Right lobe of liver (tissue), 6 donors: ENCODE results near the gene ZFR2. TPM values are rescaled to one million over a fixed set of nuclear protein-coding genes. Genes with fewer than 3 reads are reported as not detected.

Experiments used
- ATAC-seq, 4 donors: fragments of 200-7000 bp; cut with Tn5 transposase; one replicate each; pipeline ENCODE4 v1.9.1; 2020; ENCODE audit warnings: mild to moderate bottlenecking in 4 of 4, moderate library complexity in 4 of 4
- DNase-seq, 3 donors: peaks; one replicate each; pipeline ENCODE4 v3.0.0-alpha.2; 2020
- H3K27ac ChIP-seq, 3 donors: fragments of 200-600 bp; one replicate each; pipeline ENCODE4 v1.8.0; 2022
- H3K27me3 ChIP-seq, 2 donors: fragments of 200-600 bp; one replicate each; pipeline ENCODE4 v1.8.0; 2022
- H3K36me3 ChIP-seq, 4 donors: fragments of 200-600 bp; sonication (generic) in 1 of 4; one replicate each; pipeline versions ENCODE4 v1.5.1 to v1.8.0; 2017 to 2022; ENCODE audit warnings: control low read depth in 1 of 4
- H3K4me1 ChIP-seq, 4 donors: fragments of 200-600 bp; sonication (generic) in 1 of 4; one replicate each; pipeline versions ENCODE4 v1.5.1 to v1.8.0; 2017 to 2022; ENCODE audit warnings: control low read depth in 1 of 4
- H3K4me3 ChIP-seq, 3 donors: fragments of 200-600 bp; one replicate each; pipeline ENCODE4 v1.8.0; 2022
- H3K9me3 ChIP-seq, 4 donors: fragments of 200-600 bp; sonication (generic) in 1 of 4; one replicate each; pipeline versions ENCODE4 v1.5.1 to v1.8.0; 2017 to 2022; ENCODE audit warnings: control low read depth in 1 of 4
- POLR2A ChIP-seq: fragments of 450-650 bp; IDR thresholded peaks from one replicate; pipeline ENCODE4 v1.6.1; 2017; ENCODE audit warnings: antibody characterized with exemption, mild to moderate bottlenecking
- WGBS: methylation state at CpG from one replicate; pipeline ENCODE4 v1.1.6; 2018; ENCODE audit warnings: low coverage, low lambda C conversion rate; ENCODE audit not compliant: insufficient coverage; ENCODE audit errors: missing lambda C conversion rate; 5-methylcytosine and 5-hydroxymethylcytosine counted together
- intact Hi-C, 2 donors: fragments of 100-400 bp; cut with DNase I; formaldehyde crosslinking; loops; one replicate each; pipeline versions ENCODE4 v1.11.2 to v1.14.1; 2022
- total RNA-seq, 6 experiments: library from RNA; depleted of rRNA in 2 of 6; stranded (reverse); fragments of >200 nt in 2 of 6; fragmentation: NEBNext Ultra II Directional in 3 of 6; extraction: Animal tissue kit (Norgen Biotek cat#: 25700) in 3 of 6; gene quantifications; one replicate each; pipeline versions ENCODE4 v1.1.0 to v1.2.4, GENCODE V29; 2016 to 2023
- TF ChIP-seq, protein P1 (sequence below), 4 donors: fragments of 200-600 bp in 3 of 4; fragments of 450-650 bp in 1 of 4; IDR thresholded peaks; one replicate each; pipeline versions ENCODE4 v1.5.1 to v1.8.0; 2016 to 2022; ENCODE audit warnings: antibody characterized with exemption in 4 of 4, mild to moderate bottlenecking in 2 of 4
- donor health status: DM: no; HTN: yes; CAD: no.
- donor health status: DM: no; HTN: no; CAD: no.
- donor health status: DM: no; HTN: no; CAD: no.
- donor health status: DM: no; HTN: yes; CAD: no.
- donor health status: DM: no; HTN: yes; CAD: no.

ZFR2 gene
- total RNA-seq, 6 experiments from 2014 or later: not detected

DNA sequence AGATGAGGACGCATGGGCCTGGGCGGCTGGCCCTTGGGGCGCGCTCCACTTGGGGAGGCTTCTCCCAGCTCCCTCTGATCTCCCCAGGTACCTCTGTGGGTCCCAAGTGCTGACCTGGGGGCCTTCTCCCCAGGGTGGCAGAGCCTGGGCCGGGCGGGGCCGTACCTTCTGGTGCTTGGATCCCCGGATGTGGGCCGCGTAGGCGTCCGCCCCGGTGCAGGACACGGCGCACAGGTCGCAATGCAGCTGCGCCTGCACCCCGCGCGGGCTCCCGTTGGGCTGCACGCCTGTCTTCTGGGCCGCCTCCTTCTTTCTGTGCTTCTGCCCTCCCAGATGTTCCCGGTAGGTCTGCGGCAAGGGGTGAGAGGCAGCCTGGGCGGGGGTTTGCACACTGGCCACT is 41.5 kb downstream of the ZFR2 start:
- no peak for ATAC-seq
- no peak for TF ChIP-seq POLR2A
- TF ChIP-seq, protein P1, sequence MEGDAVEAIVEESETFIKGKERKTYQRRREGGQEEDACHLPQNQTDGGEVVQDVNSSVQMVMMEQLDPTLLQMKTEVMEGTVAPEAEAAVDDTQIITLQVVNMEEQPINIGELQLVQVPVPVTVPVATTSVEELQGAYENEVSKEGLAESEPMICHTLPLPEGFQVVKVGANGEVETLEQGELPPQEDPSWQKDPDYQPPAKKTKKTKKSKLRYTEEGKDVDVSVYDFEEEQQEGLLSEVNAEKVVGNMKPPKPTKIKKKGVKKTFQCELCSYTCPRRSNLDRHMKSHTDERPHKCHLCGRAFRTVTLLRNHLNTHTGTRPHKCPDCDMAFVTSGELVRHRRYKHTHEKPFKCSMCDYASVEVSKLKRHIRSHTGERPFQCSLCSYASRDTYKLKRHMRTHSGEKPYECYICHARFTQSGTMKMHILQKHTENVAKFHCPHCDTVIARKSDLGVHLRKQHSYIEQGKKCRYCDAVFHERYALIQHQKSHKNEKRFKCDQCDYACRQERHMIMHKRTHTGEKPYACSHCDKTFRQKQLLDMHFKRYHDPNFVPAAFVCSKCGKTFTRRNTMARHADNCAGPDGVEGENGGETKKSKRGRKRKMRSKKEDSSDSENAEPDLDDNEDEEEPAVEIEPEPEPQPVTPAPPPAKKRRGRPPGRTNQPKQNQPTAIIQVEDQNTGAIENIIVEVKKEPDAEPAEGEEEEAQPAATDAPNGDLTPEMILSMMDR (IDR thresholded peaks at IDR 0.05): no peak
- 83% methylated on average over 4 of the region's 26 CpGs for WGBS
- no peaks in the 10 kb centered on the region for H3K9me3 ChIP-seq
- H3K36me3 ChIP-seq: no peaks in the 10 kb centered on the region
- no peaks in the 10 kb centered on the region for H3K27me3 ChIP-seq
- no peaks in the 10 kb centered on the region for H3K4me1 ChIP-seq
- DNase-seq: no peak
- no peak overlapping the region for H3K4me3 ChIP-seq
- intact Hi-C loops: no loop called here
- H3K27ac ChIP-seq: no peak overlapping the region

DNA sequence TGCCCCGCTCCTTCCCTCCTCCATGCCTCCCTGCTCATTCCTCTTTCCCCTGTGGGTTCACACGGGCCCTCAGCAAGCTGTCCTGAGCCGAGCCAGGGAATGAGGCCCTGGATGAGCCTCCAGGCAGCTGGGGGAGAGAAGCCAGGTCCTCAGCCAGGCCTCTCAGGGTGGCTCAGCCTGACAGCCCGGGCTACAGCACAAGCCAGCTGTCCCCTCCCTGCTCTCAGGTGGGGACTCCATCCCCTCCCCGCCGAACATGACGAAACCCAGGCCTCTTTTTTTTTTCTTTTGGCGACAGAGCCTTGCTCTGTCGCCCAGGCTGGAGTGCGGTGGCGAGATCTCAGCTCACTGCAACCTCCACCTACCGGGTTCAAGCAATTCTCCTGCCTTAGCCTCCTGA is 42.7 kb downstream of the ZFR2 start:
- intact Hi-C loops: no loop called here
- no peaks in the 10 kb centered on the region for H3K9me3 ChIP-seq
- no peaks in the 10 kb centered on the region for H3K4me1 ChIP-seq
- ATAC-seq (no peak), DNase-seq (no peak)
- no peak for TF ChIP-seq POLR2A
- TF ChIP-seq, protein P1 (IDR thresholded peaks at IDR 0.05): no peak
- H3K27ac ChIP-seq: no peak overlapping the region
- no peaks in the 10 kb centered on the region for H3K36me3 ChIP-seq
- H3K4me3 ChIP-seq: no peak overlapping the region
- 89% methylated on average over 3 of the region's 12 CpGs for WGBS
- no peaks in the 10 kb centered on the region for H3K27me3 ChIP-seq

DNA sequence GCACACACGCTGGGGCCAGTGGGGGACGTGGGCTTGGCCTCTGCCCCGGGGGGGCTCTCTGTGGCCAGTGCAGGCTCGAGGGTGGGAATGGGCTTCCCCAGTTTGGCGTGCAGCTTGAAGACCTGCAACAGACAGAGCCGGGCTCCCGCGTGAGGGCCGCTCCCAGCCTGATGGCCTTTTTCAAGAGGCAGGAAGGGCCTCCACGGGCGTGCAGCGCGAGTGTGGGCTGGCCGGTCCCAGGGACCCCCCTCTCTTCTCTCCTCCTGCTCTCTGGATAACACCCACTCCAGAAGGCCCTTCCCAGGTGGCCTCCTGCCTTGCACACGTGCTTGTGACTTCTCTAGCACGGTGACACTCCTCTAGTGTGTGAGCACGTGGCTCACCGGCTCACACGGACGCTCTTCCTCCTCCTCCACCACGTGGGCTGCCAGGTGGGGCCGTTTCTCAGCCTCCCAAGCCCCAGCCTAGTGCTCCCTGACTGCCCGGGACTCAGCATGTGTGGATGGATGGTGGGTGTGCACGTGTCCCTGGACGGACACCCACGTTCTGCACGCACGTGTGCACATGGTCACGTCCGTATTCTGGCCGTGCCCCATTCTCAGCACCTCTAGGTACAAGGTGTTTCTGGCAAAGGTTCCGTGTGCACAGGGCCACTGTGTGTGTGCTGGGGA is 43.4 kb downstream of the ZFR2 start:
- Histone ChIP-seq H3K4me3 (no peak overlapping the region), H3K27me3 (no peaks in the 10 kb centered on the region), H3K4me1 (no peaks in the 10 kb centered on the region), H3K27ac (no peak overlapping the region), H3K9me3 (no peaks in the 10 kb centered on the region), H3K36me3 (no peaks in the 10 kb centered on the region)
- WGBS: 40% methylated on average over 3 of the region's 32 CpGs
- no peak for TF ChIP-seq POLR2A
- TF ChIP-seq, protein P1 (IDR thresholded peaks at IDR 0.05): no peak
- intact Hi-C loops: no loop called here
- no peak for DNase-seq
- no peak for ATAC-seq

DNA sequence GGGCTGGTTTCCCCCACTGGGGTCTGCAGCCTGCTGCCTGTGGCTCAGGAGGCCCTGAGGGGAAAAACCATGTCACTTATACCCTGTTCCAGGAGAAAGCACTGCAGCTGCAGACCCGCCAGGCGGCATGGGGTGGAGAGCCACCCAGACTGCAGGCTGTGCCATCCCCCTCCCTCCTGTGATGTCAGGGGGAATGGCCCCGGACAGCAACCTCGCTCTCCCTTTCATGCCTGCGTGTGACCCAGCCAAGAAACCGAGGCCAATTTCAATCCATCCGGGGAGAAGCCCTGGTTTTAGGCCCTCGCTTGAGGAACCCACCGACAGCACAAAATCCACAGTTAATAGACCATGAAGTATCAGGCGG is 45.5 kb downstream of the ZFR2 start:
- no peaks in the 10 kb centered on the region for H3K36me3 ChIP-seq
- no peaks in the 10 kb centered on the region for H3K4me1 ChIP-seq
- no peak overlapping the region for H3K4me3 ChIP-seq
- no peaks in the 10 kb centered on the region for H3K9me3 ChIP-seq
- H3K27ac ChIP-seq: no peak overlapping the region
- no peak for ATAC-seq
- DNase-seq: no peak
- H3K27me3 ChIP-seq: no peaks in the 10 kb centered on the region
- WGBS: 86% methylated on average over 4 of the region's 10 CpGs
- TF ChIP-seq POLR2A: no peak
- TF ChIP-seq, protein P1 (IDR thresholded peaks at IDR 0.05): no peak
- intact Hi-C loops: no loop called here
